ENCODE data around the gene LRRC42.

DNA sequence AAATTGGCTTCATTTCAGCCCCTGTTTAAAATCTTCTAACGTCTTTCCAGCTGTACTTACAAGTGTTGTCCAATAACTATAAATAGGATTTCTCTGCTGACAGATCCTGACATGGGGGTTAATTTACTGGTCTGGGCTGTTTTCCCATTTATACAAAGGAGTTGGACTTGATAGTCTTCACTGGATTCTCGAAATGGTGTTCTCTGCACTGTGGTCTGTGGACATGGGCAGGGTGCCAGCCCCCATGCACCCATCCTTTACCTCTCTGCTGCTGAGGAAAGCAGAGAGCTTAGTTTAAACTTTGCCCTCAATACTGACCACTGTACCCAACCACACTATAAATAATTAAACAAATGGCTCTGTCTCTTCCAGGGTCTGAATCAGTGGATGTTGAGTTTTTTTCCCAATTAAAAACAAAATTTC, 46.9 kb upstream of the LRRC42 start:
- TF ChIP-seq, protein P1, sequence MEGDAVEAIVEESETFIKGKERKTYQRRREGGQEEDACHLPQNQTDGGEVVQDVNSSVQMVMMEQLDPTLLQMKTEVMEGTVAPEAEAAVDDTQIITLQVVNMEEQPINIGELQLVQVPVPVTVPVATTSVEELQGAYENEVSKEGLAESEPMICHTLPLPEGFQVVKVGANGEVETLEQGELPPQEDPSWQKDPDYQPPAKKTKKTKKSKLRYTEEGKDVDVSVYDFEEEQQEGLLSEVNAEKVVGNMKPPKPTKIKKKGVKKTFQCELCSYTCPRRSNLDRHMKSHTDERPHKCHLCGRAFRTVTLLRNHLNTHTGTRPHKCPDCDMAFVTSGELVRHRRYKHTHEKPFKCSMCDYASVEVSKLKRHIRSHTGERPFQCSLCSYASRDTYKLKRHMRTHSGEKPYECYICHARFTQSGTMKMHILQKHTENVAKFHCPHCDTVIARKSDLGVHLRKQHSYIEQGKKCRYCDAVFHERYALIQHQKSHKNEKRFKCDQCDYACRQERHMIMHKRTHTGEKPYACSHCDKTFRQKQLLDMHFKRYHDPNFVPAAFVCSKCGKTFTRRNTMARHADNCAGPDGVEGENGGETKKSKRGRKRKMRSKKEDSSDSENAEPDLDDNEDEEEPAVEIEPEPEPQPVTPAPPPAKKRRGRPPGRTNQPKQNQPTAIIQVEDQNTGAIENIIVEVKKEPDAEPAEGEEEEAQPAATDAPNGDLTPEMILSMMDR (IDR thresholded peaks at IDR 0.05; ENCODE audit: insufficient read depth, low read length, poor library complexity, severe bottlenecking) = no peak
- TF ChIP-seq EZH2phosphoT487 (conservative IDR thresholded peaks at IDR 0.05; ENCODE audit: low read length) = no peak

All from SU-DHL-6 (cell line).